CD4-positive, alpha-beta T cell treated with Interleukin-1 beta for 1 hour (primary cell): ENCODE measurements around the gene PLCB4.
"Not testable (repeated sequence)": the region's sequence is repeated elsewhere in the genome, so short reads cannot be mapped to it uniquely, and the experiment has no call there.

Experiments used
- DNase-seq, 2 donors: peaks; one replicate each; pipeline ENCODE4 v3.0.0-alpha.2; 2020 to 2022

Gene PLCB4

DNA sequence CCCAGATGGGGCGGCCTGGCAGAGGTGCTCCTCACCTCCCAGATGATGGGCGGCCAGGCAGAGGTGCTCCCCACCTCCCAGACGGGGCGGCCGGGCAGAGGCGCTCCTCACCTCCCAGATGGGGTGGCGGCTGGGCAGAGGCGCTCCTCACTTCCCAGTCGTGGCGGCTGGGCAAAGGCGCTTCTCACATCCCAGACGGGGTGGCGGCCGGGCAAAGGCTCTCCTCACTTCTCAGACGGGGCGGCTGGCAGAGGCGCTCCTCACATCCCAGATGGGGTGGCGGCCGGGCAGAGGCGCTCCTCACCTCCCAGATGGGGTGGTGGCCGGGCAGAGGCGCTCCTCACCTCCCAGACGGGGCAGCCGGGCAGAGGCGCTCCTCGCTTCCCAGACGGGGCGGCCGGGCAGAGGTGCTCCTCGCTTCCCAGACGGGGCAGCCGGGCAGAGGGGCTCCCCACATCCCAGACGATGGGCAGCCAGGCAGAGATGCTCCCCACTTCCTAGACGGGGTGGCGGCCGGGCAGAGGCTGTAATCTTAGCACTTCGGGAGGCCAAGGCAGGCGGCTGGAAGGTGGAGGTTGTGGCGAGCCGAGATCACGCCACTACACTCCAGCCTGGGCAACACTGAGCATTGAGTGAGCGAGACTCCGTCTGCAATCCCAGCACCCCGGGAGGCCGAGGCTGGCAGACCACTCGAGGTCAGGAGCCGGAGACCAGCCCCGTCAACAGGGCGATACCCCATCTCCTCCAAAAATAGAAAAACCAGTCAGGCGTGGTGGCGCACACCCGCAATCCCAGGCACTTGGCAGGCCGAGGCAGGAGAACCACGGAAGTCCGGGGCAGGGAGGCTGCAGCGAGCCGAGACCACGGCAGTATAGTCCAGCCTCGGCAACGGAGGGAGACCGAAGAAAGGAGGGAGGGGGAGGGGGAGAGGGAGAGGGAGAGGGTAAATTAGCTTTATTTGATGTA is 316.7 kb downstream of the PLCB4 start:
- not testable (repeated sequence) for DNase-seq

DNA sequence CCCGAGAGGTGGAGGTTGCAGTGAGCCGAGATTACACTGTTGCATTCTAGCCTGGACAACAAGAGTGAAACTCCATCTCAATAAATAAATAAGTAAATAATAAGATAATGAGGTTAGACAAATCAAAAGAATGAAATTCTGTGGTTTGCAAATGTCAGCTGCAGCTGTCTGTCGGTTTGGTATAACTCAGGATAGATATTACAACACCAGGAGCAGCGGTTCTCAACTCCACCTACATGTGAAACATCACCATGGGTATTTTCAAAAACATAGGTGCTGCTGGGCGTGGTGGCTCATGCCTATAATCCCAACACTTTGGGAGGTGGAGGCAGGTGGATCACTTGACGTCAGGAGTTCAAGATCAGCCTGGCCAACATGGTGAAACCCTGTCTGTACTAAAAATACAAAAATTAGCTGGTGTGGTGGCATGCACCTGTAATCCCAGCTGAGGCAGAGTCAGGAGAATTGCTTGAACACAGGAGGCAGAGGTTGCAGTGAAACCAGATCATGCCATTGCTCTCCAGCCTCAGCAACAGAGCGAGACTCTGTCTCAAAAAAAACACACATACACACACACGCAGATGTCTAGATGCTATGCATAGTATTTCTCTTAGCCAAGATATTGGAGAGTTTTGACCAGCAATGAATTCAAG is 319.4 kb downstream of the PLCB4 start:
- DNase-seq: no peak

DNA sequence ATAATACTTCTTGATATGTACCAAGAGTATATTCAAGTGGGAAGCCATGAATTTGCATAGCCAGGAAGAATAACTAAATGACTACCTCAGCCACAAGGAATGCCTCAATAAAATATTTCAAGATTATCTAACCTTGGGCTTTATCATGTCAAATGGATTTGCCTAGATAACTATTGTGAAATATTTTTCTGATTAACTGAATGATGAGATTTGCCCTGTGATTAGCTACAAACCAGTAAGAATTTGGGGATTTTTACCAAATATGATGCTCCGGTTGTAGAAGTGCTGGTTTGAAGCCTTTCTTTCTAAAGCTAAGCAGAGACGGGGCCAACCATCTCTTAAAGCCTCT is 319.9 kb downstream of the PLCB4 start:
- DNase-seq: no peak

DNA sequence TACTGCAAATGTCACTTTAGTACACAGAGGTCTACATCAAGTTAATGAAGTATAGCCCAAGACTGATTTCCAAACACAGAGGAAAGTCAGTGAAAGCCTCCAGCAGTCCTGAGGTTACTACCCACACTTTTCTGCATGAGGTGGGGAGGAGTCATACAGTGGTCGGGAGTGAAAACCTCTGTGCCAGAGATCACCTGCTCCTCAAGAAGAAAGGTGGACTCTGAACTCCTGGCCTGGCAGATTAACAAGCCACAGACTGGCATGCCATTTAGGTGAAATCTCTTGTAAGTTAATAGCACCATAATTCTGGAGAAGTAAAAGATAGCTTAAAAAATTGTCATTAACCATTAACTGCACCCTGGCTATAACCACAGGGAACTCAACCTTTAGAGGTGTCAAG is 320.5 kb downstream of the PLCB4 start:
- no peak for DNase-seq

DNA sequence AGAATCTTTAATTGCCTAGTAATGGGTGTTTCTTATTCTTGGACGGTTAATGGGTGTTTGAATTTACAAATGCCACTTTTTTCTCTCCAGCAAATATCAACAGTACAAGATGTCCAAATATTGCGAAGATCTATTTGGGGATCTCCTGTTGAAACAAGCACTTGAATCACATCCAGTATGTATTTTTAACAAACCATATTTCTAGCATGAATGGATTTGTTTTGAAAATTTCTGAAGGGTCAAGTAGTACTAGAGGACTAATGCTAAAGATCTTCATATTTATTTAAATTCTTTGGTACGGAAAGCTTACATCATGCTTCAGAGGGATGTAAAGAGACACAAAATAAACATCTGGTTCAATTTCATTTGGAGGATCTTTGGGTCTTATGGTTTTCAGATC is 321.6 kb downstream of the PLCB4 start:
- DNase-seq: no peak

DNA sequence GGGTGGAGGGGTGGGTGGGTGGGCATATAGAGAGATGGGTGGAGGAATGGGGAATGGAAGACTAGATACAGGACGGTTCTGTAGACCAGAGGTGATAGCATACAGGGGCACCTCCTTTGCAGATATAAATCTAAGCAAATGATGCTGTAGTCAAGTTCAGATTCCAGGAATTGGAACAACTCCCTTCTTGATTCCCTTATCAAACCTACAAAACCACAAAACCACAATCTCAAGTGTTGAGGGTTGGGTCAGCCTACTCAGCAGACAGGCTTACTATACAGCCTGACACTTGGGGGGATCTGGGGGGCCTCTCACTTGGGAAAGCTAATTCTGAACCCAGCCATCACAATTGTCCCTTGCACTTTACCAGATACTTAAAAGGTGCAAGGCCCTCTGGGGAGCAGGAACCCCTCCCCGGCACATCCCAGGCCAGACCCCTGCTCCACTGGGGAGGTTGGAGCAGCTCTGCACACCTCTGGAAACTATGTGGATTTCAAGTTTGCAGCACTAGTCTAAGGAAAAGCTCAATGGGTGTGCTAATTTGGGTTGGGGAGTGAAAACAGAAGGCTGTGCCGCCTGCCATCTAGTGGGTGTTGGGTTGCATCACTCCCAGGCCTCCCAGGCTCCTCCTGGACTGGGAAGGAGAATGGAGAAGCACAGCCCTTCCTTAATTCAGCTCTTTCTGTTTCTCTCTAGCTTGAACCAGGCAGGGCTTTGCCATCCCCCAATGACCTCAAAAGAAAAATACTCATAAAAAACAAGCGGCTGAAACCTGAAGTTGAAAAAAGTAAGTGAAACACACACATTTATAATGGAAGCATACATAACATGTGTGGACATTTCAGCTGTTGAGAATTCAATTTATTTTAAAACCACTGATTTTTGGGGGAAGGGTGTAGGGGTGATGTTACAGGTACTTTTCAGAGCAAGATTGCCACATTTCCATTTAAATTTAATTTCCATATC is 324.3 kb downstream of the PLCB4 start:
- DNase-seq: peak in 1 of 2 donors; percentile 47

DNA sequence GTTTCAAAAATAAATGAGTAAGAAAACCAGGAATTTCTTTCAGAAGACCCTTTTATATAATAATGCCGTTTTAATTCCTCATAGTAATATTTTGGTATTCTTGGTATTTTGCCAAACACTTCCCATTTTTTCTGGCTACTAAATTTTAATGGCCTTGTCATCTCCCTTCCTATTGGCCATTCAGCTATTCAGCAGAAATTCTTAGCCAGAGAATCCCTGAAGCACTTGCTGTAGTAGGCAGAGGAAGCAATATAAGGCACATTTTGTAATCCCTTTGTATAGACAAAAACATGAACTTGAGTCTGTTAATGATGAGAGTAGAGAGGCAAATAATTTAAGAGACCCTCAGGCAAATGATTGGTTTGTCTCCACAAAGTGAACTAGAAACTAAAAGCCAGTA is 327.1 kb downstream of the PLCB4 start:
- no peak for DNase-seq

DNA sequence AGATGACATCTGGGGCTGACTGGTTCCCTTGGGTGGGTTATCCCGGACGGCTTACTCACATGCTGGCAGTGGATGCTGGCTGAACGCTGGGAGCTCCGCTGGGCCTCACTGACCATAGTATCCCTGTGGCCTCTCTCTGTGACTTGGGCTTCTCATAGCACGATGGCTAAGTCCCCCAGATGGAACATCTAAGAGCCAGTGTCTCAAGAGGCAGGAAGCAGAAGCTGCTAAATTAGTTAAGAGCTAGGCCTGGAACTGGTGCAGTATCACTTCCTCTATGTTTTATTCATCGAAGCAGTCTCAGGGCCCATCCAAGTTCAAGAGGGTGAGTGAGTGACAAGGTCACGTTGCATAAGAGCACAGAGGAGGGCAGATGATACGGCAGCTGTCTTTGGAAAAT is 329.0 kb downstream of the PLCB4 start:
- DNase-seq: peak in 1 of 2 donors; percentile 51

DNA sequence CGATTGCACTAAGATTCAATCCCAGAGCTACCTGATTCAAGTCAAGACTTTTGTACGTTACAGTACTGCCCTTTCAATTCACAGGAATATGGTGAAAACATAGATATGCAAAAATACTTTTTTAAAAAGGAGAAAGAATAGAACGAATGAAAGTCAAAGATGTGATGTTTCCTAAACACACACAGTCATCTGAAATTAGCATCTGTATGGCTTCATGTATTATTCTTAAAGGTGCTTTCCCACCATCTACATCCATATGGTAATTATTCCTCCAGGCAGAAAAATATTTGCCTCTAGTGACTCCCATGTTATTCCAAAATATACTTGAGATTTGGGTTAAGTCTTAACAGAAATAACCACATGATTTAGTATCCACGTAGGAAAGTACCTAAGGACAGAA is 330.0 kb downstream of the PLCB4 start:
- no peak for DNase-seq

DNA sequence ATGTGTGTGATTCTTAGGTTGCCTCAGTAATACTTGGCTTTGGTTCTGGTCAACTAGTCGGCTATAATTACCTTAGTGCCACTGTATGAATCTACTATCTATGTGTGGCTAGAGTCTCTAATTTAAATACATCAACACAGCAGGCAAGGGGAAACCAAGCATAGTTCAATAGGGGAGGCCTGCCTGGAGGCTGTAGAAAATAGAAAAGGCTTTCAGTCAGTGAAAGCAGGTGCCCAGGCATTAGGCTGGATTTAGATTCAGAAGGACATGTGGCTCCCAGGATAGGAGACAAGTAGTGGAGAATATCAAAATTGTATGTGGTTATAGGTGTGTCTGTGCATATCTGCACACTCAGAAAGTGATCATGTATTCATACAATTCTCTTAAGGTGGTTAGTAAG is 330.4 kb downstream of the PLCB4 start:
- no peak for DNase-seq

DNA sequence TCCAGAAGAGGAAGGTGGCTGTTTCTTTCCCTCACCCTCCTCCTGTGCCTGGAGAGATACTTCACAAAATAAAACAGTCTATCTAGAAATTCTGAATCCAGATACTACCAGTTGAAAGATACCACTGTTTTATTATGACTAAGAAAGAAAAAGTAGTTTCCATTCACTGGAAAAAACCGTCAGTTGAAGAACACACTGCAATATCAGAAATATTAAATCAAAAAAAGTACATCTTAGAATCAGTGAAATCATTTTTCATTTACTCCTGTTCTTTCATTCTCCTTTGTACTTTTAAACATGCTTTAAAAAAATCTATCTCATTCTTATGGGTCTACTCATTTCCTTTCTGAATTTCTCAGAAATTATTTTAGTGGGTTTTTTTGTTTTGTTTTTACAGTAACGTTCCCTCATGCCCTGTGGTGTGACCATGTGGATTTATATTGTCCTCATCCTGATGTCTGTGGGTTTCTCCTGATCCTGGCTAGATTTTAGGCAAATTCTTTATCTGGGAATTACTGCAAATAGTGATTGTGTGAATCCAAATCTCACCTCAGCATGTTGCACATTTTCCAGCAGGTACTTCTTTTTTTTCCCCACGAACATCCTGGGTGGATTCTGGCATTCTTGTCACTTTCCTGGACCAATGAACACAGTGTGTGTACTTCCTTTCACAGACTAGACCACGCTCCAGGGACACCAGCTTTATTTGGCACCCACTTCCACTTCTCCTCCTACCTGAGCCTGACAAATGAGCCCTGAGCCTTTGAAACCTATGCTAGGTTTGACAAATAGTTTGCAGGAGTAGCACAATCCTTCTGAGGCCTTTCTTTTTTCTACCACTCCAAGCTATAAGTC is 331.5 kb downstream of the PLCB4 start:
- no peak for DNase-seq

DNA sequence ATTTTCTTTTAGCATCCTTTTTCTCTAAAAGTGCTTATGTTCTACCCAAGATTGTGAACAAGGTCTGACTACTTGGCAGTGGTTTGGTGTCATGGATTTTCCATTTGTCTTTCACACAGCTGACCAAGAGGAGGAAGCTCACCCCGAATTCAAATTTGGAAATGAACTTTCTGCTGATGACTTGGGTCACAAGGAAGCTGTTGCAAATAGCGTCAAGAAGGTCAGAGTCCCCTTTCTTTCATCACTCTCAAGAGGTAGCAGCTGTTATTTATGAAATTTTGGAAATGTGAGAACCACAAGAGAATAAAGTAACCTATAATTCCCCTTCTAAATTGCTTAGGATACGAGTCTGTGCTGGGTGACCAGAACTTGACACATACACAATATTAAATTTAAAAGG is 332.5 kb downstream of the PLCB4 start:
- DNase-seq: no peak

DNA sequence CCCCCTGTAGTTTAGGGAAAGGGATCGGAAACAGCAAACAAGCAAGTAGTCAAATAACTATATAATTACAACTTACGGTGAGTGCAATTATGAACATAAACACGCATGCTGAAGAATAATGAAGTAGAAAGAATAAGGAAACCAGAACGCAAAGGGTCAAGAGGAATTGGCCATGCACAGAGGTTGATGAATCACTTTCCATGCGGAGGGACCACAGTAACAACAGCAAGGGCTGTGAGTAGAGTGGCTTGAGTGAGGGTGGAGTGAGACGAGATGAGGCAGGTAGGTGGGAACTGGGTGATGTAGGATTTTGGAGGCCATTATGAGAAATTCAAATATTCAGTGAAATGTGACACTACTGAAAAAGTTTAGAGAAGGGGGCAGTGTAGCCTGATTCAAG is 333.3 kb downstream of the PLCB4 start:
- no peak for DNase-seq

DNA sequence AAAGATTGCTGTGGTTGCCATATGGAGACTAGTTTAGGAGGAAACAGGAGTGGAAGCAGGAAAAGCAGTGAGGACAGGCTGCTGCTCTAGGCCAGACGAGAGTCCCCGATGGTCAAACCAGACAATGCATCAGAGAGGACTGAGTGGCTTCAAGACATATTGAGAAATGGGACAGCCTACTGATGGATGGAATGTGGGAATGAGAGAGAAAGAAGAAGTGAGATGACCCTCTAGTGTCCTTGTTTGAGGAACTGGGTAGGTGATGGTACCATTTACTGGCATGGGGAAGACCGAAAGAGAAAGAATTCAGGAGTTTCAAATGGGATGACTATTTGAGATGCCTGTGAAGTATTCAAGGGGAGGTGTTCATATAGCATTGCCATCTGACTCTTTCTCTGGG is 333.7 kb downstream of the PLCB4 start:
- no peak for DNase-seq

DNA sequence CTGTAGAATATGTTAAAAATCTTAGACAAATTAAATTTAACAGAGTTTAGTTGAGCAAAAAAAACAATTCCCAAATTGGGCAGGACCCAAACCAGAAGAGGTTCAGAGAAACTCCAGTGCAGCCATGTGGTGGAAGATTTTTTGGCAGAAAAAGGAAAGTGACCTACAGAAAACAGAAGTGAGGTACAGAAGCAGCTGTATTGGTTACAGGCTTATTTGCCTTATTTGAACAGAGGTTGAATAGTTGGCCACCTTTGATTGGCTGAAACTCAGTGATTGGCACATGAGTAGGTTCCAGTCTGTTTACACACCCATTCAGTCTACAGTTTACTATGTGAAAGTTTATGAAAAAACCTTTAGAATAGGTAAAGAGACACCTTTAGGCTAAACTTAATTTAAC is 334.6 kb downstream of the PLCB4 start:
- DNase-seq: no peak

DNA sequence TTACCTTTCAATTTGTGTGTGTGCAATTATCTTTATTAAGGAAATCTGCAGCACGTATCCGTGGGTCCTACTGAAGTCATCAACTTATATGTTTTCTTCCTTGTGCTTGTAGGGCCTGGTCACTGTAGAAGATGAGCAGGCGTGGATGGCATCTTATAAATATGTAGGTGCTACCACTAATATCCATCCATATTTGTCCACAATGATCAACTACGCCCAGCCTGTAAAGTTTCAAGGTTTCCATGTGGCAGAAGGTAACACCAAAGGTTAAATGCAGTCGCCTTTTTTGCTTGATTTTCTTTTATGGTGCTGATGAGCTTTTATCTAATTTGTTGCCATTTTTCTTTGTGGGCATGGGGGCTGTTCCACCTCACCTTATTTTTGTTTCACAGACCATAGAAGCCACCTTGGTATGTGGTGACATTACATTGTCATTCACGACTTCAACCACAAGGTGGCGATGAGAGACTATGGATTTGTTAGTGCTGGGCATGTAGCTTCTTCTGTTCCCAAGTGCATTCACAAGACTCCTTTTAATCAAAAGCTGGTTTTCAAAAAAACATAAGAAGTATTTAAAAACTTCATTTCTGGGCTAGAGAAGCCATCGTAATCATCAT is 339.0 kb downstream of the PLCB4 start:
- peak; percentile 42 to 43 for DNase-seq

DNA sequence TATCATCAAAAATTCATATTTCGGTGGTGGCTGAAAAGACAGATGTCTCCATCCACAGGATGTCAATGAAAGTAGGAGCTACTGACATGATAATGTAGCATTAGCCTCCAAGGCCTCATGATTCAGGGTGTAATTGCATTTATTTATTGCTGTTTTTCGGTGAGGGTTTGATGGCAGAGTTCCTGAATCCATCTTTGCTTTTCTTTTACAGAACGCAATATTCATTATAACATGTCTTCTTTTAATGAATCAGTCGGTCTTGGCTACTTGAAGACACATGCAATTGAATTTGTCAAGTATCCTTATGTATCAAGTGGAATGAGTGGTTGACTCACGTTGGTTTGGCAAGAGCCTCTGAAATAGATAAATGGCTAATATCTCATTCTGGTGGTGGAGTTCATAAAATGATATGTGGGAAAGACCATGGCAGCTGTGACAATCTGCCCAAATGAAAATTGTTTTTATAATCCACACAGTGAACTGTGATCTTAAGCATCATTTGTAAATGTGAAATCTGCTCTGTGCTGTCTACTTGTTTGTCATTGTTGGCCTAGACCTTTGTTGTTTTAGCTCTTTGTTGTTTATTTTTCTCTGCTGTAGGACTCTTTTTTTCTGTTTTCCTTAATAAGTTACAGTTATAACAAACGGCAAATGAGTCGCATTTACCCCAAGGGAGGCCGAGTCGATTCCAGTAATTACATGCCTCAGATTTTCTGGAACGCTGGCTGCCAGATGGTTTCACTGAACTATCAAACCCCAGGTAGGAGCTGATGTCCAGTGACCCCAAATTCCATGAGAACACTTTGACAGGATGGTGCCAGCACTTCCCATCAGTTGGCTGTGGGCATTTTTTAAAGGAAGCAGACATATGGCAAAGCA is 339.8 kb downstream of the PLCB4 start:
- no peak for DNase-seq

DNA sequence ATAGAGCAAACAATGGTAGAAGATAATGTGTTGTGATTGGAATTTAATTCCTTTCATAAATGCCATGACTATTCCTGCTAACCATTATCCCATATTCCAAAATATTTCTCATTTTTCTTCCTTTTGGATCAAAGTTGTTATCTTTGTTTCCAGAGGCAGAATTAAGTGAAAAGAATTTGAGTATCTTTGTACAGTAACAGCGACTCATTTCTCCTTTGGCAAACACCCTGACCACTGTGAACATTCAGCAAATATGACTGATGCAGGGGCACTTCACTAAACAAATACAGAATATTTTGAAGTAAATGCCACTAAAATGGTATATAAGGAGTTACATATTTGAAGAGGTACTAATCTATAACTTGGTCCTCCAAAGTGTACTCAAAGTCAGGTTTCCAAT is 340.5 kb downstream of the PLCB4 start:
- no peak for DNase-seq

DNA sequence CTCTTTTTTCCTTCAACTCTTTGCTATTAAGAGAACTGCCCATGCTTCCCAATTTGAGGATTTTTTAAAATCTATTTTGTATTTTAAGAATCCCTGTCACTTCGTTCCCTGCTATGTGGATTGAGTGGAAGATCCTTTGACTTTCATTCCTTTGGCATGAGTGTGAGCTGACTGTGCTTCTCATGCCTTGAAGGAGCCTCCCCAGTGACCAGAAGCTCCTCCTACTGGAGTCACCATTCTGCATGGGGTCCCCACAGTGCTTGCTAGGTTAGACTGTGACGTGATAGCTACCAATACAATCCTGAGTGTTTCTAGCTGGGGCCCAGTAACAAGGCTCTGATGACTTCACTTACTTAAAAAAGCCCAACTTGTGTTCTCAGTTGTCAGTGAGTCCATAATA is 341.1 kb downstream of the PLCB4 start:
- no peak for DNase-seq

DNA sequence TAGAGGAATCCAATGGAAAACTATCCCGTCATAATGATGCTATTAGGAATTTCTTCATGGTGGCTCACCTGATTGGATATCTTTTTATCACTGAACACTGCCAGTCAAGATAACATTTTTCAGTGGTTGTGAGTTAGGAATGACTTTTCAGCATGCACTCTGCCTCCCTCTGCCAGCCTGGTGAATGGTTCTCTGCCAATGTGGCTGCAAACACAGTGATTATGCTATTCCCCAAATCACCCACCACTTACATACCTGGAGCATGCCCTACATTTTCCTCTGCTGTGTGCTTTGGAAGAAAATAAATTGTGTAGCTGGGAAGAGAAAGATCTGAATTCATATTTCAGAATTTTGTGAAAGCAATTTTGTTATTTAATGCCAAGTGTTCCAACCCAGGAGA is 342.9 kb downstream of the PLCB4 start:
- no peak for DNase-seq

DNA sequence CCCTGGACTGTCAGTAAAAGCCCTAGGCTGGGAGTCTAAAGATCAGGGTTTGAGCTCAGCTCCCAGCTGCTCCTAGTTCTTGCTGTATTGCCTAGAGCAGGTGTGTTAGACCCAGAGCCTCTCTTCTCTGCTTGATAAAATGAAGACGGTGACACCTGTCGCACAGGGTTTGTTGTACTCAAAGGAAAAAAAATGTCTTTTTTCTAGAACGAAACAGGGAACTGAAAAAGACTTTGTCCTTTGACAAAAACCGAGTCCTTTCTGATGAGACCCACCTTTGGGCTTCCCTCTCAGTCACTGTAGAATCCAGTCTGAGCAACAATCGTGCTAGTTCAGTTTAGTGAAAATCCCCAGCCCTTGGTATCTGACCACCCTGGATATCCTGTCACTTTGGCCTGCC is 343.4 kb downstream of the PLCB4 start:
- DNase-seq: no peak
